SK-N-SH (cell line): Measurements from ENCODE around the gene PLEKHF1. TPM values are rescaled to one million over a fixed set of nuclear protein-coding genes. Genes with fewer than 3 reads are reported as not detected.

Experiments
- CTCF ChIA-PET: fragments of 300-600, 350-600 bp; formaldehyde crosslinking; extraction: SDS; loops from one replicate; lab custom pipeline; 2021; lab: Yijun Ruan, JAX
- POLR2A ChIA-PET: fragments of 350-600 bp; sonication (Branson Sonifier 250); formaldehyde crosslinking; extraction: SDS; loops from one replicate; lab custom pipeline; 2020; ENCODE audit warnings: antibody characterized with exemption, inconsistent platforms; lab: Yijun Ruan, JAX
- DNase-seq: peaks from one replicate; pipeline ENCODE4 v3.0.0; 2012
- H2AFZ ChIP-seq: fragments of 200-600 bp; sonication (generic); 2 replicates; pipeline ENCODE4 v1.8.1; 2016; ENCODE audit warnings: antibody characterized with exemption, mild to moderate bottlenecking, low read depth
- H3F3A ChIP-seq: fragments of 200-600 bp; sonication (generic); replicated peaks from 2 replicates; pipeline ENCODE3; 2016; ENCODE audit warnings: antibody characterized with exemption, mild to moderate bottlenecking; ENCODE audit not compliant: insufficient read depth
- H3K27ac ChIP-seq, 2 experiments: fragments of 200-500 bp in 1 of 2; fragments of 200-600 bp in 1 of 2; sonication (Bioruptor generic) in 1 of 2; sonication (generic), shearing (Covaris generic) in 1 of 2; 2 replicates each; pipeline versions ENCODE4 v1.5.1 to v1.6.1; 2014 to 2016; ENCODE audit warnings: low read depth in 2 of 2, inconsistent platforms in 1 of 2, low read length in 1 of 2, mild to moderate bottlenecking in 1 of 2, mixed read lengths in 1 of 2
- H3K27me3 ChIP-seq: fragments of 200-600 bp; sonication (generic), shearing (Covaris generic); 2 replicates; pipeline ENCODE4 v1.6.1; 2016; ENCODE audit warnings: mixed run types; ENCODE audit not compliant: insufficient read depth
- H3K36me3 ChIP-seq, 2 experiments: fragments of 200-500 bp in 1 of 2; fragments of 200-600 bp in 1 of 2; sonication (Bioruptor generic) in 1 of 2; sonication (generic) in 1 of 2; replicated peaks in 1 of 2; 2 replicates each; pipeline versions ENCODE3 to v1.5.1; 2014 to 2016; ENCODE audit warnings: low read length in 1 of 2, mild to moderate bottlenecking in 1 of 2; ENCODE audit not compliant: insufficient read depth in 2 of 2, control insufficient read depth in 1 of 2
- H3K4me1 ChIP-seq, 2 experiments: fragments of 200-500 bp in 1 of 2; fragments of 200-600 bp in 1 of 2; sonication (Bioruptor generic) in 1 of 2; sonication (generic), shearing (Covaris generic) in 1 of 2; 2 replicates each; pipeline versions ENCODE4 v1.5.1 to v1.6.1; 2014 to 2016; ENCODE audit warnings: low read depth in 1 of 2, low read length in 1 of 2, mixed run types in 1 of 2; ENCODE audit not compliant: insufficient read depth in 2 of 2, control insufficient read depth in 1 of 2
- H3K4me2 ChIP-seq: fragments of 200-600 bp; sonication (generic), shearing (Covaris generic); 2 replicates; pipeline ENCODE4 v1.6.1; 2017; ENCODE audit warnings: mixed run types
- H3K4me3 ChIP-seq, 2 experiments: fragments of 200-500 bp in 1 of 2; fragments of 200-600 bp in 1 of 2; sonication (Bioruptor generic) in 1 of 2; sonication (generic), shearing (Covaris generic) in 1 of 2; 2 replicates each; pipeline versions ENCODE4 v1.5.1 to v1.8.1; 2014 to 2016; ENCODE audit warnings: low read depth in 2 of 2, inconsistent platforms in 1 of 2, low read length in 1 of 2, mild to moderate bottlenecking in 1 of 2, mixed read lengths in 1 of 2, moderate library complexity in 1 of 2
- H3K79me2 ChIP-seq: fragments of 200-600 bp; sonication (generic); 2 replicates; pipeline ENCODE4 v1.8.1; 2017; ENCODE audit warnings: mild to moderate bottlenecking; ENCODE audit not compliant: insufficient read depth
- H3K9ac ChIP-seq: fragments of 200-600 bp; sonication (generic); 2 replicates; pipeline ENCODE4 v1.6.1; 2017; ENCODE audit warnings: mixed run types
- H3K9me2 ChIP-seq: fragments of 200-600 bp; sonication (generic); 2 replicates; pipeline ENCODE4 v1.6.1; 2017; ENCODE audit warnings: mixed run types
- H3K9me3 ChIP-seq: fragments of 200-600 bp; sonication (generic); 2 replicates; pipeline ENCODE4 v1.6.1; 2017; ENCODE audit warnings: mixed run types, mild to moderate bottlenecking, moderate library complexity
- H4K20me1 ChIP-seq: fragments of 200-600 bp; sonication (generic); 2 replicates; pipeline ENCODE4 v1.6.1; 2017; ENCODE audit warnings: mild to moderate bottlenecking, mixed run types; ENCODE audit not compliant: insufficient read depth
- CTCF ChIP-seq: fragments of 200-600 bp; sonication (generic); IDR thresholded peaks from 2 replicates; pipeline ENCODE4 v1.6.1; 2017; ENCODE audit warnings: antibody characterized with exemption, mild to moderate bottlenecking, moderate library complexity
- ELF1 ChIP-seq: IDR thresholded peaks from 2 replicates; pipeline ENCODE4 v1.4.0; 2012
- GABPA ChIP-seq: IDR thresholded peaks from 2 replicates; pipeline ENCODE4 v1.4.0; 2012; ENCODE audit warnings: low read depth, mild to moderate bottlenecking
- GATA2 ChIP-seq: sonication (generic); formaldehyde crosslinking; IDR thresholded peaks from 2 replicates; pipeline ENCODE4 v1.5.0; 2020; ENCODE audit warnings: mild to moderate bottlenecking, missing genetic modification reagents
- MXI1 ChIP-seq: IDR thresholded peaks from 2 replicates; pipeline ENCODE4 v1.6.1; 2012; ENCODE audit warnings: mild to moderate bottlenecking, low read depth, low read length, improper control_type of control experiment
- NRF1 ChIP-seq: IDR thresholded peaks from 2 replicates; pipeline ENCODE4 v1.6.1; 2012; ENCODE audit warnings: low read depth, mild to moderate bottlenecking, low read length
- PBX3 ChIP-seq: IDR thresholded peaks from 2 replicates; pipeline ENCODE4; 2012
- POLR2AphosphoS5 ChIP-seq: IDR thresholded peaks from 2 replicates; pipeline ENCODE4 v1.6.1; 2012; ENCODE audit warnings: low read depth, low read length
- RAD21 ChIP-seq: IDR thresholded peaks from 2 replicates; pipeline ENCODE4 v1.6.1; 2012; ENCODE audit warnings: mild to moderate bottlenecking, low read length
- RFX5 ChIP-seq: IDR thresholded peaks from 2 replicates; pipeline ENCODE4 v1.6.1; 2012; ENCODE audit warnings: mild to moderate bottlenecking, improper control_type of control experiment, low read length
- SIN3A ChIP-seq: IDR thresholded peaks from 2 replicates; pipeline ENCODE4 v1.6.1; 2012; ENCODE audit warnings: low read depth, mild to moderate bottlenecking, low read length, moderate library complexity, borderline replicate concordance
- TAF1 ChIP-seq: IDR thresholded peaks from 2 replicates; pipeline ENCODE4 v1.6.1; 2012; ENCODE audit warnings: low read depth, mild to moderate bottlenecking, low read length, moderate library complexity, borderline replicate concordance
- TEAD4 ChIP-seq: IDR thresholded peaks from 2 replicates; pipeline ENCODE4 v1.4.0; 2012; ENCODE audit warnings: mild to moderate bottlenecking, borderline replicate concordance; ENCODE audit not compliant: insufficient read depth
- USF1 ChIP-seq: IDR thresholded peaks from 2 replicates; pipeline ENCODE4 v1.4.0; 2012; ENCODE audit warnings: low read depth, borderline replicate concordance
- WGBS: methylation state at CpG from one replicate; pipeline ENCODE4 v1.1.6; 2017; ENCODE audit warnings: low lambda C conversion rate; 5-methylcytosine and 5-hydroxymethylcytosine counted together
- polyA plus RNA-seq, 3 experiments: library from polyadenylated mRNA; depleted of rRNA; stranded (reverse); fragments of >200 nt; gene quantifications; 2 replicates each; pipeline ENCODE4 v1.2.3, GENCODE V29; 2012
- TF ChIP-seq, protein P1 (sequence below): IDR thresholded peaks from 2 replicates; pipeline ENCODE4 v1.4.0; 2012; ENCODE audit warnings: low read depth, borderline replicate concordance
- TF ChIP-seq, protein P2 (sequence below): fragments of 150-350 bp; IDR thresholded peaks from 2 replicates; pipeline ENCODE4 v1.6.1; 2017; ENCODE audit warnings: antibody characterized with exemption, low read length, low read depth, borderline replicate concordance

Gene PLEKHF1, protein sequence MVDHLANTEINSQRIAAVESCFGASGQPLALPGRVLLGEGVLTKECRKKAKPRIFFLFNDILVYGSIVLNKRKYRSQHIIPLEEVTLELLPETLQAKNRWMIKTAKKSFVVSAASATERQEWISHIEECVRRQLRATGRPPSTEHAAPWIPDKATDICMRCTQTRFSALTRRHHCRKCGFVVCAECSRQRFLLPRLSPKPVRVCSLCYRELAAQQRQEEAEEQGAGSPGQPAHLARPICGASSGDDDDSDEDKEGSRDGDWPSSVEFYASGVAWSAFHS
- 3.9 TPM in 2 replicates for polyA plus RNA-seq (2012; rRNA removed)
- polyA plus RNA-seq (2012; cell fraction: cytosol; rRNA removed): 1.4 and 2.3 TPM in 2 replicates
- 6.4 and 8.0 TPM in 2 replicates for polyA plus RNA-seq (2012; cell fraction: nucleus; rRNA removed)

DNA sequence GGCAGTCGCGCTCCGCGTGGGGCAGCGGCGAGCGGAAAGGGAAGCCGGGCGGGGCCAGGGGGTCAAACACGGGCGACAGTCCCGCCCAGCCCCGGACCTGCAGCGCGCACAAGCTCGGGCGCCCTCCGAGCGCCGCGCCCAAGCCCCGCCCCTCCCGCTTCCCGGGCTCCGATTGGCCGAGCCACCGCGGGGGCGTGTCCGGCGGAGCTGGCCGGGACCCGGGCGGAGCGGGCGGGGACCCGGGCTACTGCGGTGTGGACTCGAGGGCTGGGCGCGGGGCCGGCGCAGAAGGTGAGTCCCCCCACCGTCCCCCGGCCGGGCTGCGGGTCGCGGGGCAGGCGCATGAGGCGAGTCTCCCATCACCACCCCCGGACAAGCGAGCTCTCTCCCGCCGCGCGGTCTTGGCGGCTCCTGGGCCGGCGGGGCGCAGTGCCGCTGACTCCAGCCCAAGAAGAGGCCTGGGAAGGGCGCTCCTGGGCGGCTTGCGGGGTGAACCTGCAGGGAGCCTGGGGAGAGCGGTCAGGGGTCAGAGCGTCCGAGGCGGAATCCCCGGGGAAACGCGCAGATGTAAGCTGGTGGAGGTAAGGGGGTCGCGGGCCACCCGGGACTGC is at the start of gene PLEKHF1:
TSS of gene PLEKHF1 (plus strand) at position 247 of the 611 bp plus-strand sequence. CDS start 8,379 bp downstream, outside the sequence.
- H3K4me1 ChIP-seq: peaks cover 14 to 27% of the 10 kb centered on the region in 2 experiments; a peak in 3 of 4 replicates
- H3K9me3 ChIP-seq: no peaks in the 10 kb centered on the region
- DNase-seq: peak; percentile 98
- peaks cover 4% of the 10 kb centered on the region; the same call in 1 of the 2 replicates for H3K79me2 ChIP-seq
- H3K9me2 ChIP-seq: no peaks in the 10 kb centered on the region
- H2AFZ ChIP-seq: peak within 1 kb of the TSS; percentile 92; the same call in 1 of the 2 replicates
- H3K4me3 ChIP-seq: peak within 1 kb of the TSS; percentile 74 to 82
- CTCF ChIA-PET: interaction anchor here (1.0 to 3.5 kb wide), 7 partner anchors 8 to 59 kb away, joined by 3 to 15 read pairs (median 5); partner anchors contain the start of gene POP4
- H3K9ac ChIP-seq: peak within 1 kb of the TSS; percentile 70
- TF ChIP-seq RAD21: peak; percentile 7; the same call in 1 of the 2 replicates
- TF ChIP-seq MXI1: peak; percentile 55
- TF ChIP-seq USF1: no peak
- peak; percentile 34; the same call in 1 of the 2 replicates for TF ChIP-seq NRF1
- TF ChIP-seq POLR2AphosphoS5: no peak
- no peak for TF ChIP-seq PBX3
- TF ChIP-seq, protein P1, sequence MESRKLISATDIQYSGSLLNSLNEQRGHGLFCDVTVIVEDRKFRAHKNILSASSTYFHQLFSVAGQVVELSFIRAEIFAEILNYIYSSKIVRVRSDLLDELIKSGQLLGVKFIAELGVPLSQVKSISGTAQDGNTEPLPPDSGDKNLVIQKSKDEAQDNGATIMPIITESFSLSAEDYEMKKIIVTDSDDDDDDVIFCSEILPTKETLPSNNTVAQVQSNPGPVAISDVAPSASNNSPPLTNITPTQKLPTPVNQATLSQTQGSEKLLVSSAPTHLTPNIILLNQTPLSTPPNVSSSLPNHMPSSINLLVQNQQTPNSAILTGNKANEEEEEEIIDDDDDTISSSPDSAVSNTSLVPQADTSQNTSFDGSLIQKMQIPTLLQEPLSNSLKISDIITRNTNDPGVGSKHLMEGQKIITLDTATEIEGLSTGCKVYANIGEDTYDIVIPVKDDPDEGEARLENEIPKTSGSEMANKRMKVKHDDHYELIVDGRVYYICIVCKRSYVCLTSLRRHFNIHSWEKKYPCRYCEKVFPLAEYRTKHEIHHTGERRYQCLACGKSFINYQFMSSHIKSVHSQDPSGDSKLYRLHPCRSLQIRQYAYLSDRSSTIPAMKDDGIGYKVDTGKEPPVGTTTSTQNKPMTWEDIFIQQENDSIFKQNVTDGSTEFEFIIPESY: no peak
- POLR2A ChIA-PET: interaction anchor here (0.9 to 1.4 kb wide), 2 partner anchors 50 to 59 kb away, joined by 4 to 5 read pairs; partner anchors contain the start of genes C19orf12 and POP4
- peaks cover 18% of the 10 kb centered on the region for H3F3A ChIP-seq
- peak within 1 kb of the TSS; percentile 94 for H3K4me2 ChIP-seq
- no peaks in the 10 kb centered on the region for H3K36me3 ChIP-seq
- no peaks in the 10 kb centered on the region for H3K27me3 ChIP-seq
- 0% methylated on average over 13 of the region's 75 CpGs for WGBS
- no peaks in the 10 kb centered on the region for H4K20me1 ChIP-seq
- peak within 1 kb of the TSS in 1 of 2 experiments; percentile 26; a peak in 1 of 4 replicates for H3K27ac ChIP-seq

- Histone ChIP-seq H3K27ac (no peak overlapping the region), H3K79me2 (no peaks in the 10 kb centered on the region), H3K27me3 (no peaks in the 10 kb centered on the region; the same call in 1 of the 2 replicates), H3K9ac (no peak overlapping the region), H3K9me2 (no peaks in the 10 kb centered on the region), H3K4me2 (no peak overlapping the region), H3K4me1 (no peaks in the 10 kb centered on the region), H3K36me3 (peaks cover 14 to 48% of the 10 kb centered on the region in 2 experiments), H3K9me3 (no peaks in the 10 kb centered on the region), H2AFZ (no peak overlapping the region), H4K20me1 (no peaks in the 10 kb centered on the region), H3K4me3 (no peak overlapping the region), H3F3A (no peaks in the 10 kb centered on the region)
- WGBS: 91% methylated on average over 4 of the region's 10 CpGs
- no peak for DNase-seq
- ChIA-PET CTCF (interaction anchor here (6.8 kb wide), 1 partner anchor 103 kb away, joined by 137 read pairs; the partner anchor contains the start of gene C19orf12), POLR2A (no interaction called here)
- TF ChIP-seq SIN3A: no peak
- TF ChIP-seq GABPA: no peak
- TF ChIP-seq ELF1: no peak
- TF ChIP-seq GATA2 (CRISPR knock-in tag): no peak
- TF ChIP-seq, protein P2, sequence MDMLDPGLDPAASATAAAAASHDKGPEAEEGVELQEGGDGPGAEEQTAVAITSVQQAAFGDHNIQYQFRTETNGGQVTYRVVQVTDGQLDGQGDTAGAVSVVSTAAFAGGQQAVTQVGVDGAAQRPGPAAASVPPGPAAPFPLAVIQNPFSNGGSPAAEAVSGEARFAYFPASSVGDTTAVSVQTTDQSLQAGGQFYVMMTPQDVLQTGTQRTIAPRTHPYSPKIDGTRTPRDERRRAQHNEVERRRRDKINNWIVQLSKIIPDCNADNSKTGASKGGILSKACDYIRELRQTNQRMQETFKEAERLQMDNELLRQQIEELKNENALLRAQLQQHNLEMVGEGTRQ: no peak
- TF ChIP-seq TEAD4: no peak
- TF ChIP-seq POLR2AphosphoS5: no peak
- no peak for TF ChIP-seq CTCF
- no peak for TF ChIP-seq RFX5
- TF ChIP-seq TAF1: no peak
These were observed 49.3 kb upstream of the PLEKHF1 start for GRCh38 chr19:29615891-29616425.
